ENCODE measurements around the gene ZSCAN5B. TPM values are rescaled to one million over a fixed set of nuclear protein-coding genes. Genes with fewer than 3 reads are reported as not detected.
"Not testable (repeated sequence)": the region's sequence is repeated elsewhere in the genome, so short reads cannot be mapped to it uniquely, and the experiment has no call there.

The ZSCAN5B gene, protein sequence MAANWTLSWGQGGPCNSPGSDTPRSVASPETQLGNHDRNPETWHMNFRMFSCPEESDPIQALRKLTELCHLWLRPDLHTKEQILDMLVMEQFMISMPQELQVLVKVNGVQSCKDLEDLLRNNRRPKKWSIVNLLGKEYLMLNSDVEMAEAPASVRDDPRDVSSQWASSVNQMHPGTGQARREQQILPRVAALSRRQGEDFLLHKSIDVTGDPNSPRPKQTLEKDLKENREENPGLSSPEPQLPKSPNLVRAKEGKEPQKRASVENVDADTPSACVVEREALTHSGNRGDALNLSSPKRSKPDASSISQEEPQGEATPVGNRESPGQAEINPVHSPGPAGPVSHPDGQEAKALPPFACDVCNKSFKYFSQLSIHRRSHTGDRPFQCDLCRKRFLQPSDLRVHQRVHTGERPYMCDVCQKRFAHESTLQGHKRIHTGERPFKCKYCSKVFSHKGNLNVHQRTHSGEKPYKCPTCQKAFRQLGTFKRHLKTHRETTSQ
- not detected in 2 replicates for total RNA-seq
- long read RNA-seq = 0 reads

DNA sequence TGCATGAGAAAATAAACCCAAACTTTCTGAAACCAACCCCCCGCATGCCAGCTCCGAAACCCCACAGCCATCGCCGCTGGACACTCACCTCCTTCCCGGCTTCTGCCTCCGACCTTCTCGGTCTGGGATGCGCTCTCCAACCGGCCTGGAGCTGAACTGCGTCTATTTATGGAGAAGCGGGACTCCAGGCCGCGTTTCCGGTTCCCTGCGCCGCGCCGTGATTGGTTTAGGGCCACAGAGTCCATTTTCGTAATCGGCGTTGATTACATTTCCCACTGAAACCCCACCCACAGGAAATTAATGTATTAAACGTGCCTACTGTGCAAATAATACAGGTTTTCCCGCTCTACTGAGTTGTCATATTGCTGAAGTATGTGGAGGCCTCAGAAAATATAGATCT lies at the start of gene ZSCAN5B:
TSS of gene ZSCAN5B (minus strand) at position 138 of the 400 bp plus-strand sequence. CDS start 4,731 bp downstream, outside the sequence.
- H3K27ac Mint-ChIP-seq (ENCODE audit: unreplicated experiment); DNase-seq (ENCODE audit: extremely low spot score, unreplicated experiment); H3K4me1 Mint-ChIP-seq (ENCODE audit: unreplicated experiment); H3K36me3 Mint-ChIP-seq (ENCODE audit: unreplicated experiment); H3K9me3 Mint-ChIP-seq (ENCODE audit: unreplicated experiment); H3K4me3 Mint-ChIP-seq (ENCODE audit: unreplicated experiment); H3K27me3 Mint-ChIP-seq (ENCODE audit: unreplicated experiment): not testable (repeated sequence)

DNA sequence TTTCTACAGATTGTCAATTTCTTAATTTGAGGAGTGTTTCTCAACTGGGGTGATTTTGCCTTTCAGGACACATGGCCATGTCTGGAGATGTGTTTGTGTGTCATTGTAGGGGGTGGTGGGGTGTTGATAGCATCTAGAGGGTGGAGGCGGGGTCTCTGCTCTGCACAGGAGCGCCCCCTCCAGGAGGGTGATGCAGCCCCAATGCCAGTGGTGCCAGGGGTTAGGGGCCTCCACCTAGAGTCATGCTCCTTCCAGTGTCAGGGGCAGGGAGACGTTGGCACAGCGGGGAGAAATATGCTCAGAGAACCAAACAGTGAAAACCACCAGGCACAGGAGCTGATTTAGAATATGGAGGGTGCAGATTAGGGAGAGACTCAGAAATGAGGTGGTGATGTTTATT lies 48.2 kb upstream of the ZSCAN5B start:
- H3K4me3 Mint-ChIP-seq (ENCODE audit: unreplicated experiment); H3K4me1 Mint-ChIP-seq (ENCODE audit: unreplicated experiment); DNase-seq (ENCODE audit: extremely low spot score, unreplicated experiment); H3K27me3 Mint-ChIP-seq (ENCODE audit: unreplicated experiment); H3K27ac Mint-ChIP-seq (ENCODE audit: unreplicated experiment); H3K36me3 Mint-ChIP-seq (ENCODE audit: unreplicated experiment): not testable (repeated sequence)
- peaks cover 17% of the 10 kb centered on the region for H3K9me3 Mint-ChIP-seq (ENCODE audit: unreplicated experiment)

DNA sequence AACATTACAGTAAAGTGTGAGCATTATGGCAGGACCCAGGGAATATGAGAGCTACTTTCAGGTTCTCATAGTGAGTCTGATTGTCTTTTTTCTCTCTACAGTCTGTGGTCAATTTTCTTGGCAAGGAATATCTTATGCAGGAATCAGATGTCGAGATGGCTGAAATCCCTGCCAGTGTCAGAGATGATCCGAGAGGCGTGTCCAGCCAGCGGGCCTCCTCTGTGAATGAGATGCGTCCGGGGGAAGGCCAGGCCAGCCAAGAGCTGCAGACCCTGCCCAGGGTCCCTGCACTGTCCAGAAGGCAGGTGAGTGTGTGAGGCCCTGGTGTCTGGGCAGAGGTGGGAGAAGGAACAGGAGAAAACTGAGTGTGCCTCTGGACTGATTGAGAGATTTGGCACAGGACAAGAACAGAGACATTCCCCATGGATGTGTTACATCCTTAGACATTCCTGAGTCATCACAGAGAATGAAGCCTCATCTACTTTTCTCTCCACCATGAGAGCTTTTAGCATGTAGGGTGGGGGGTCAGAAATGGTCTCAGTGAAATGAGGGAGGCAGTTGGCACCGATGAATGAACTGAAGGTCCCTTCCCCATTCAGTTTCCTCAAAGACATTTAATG lies 47.6 kb upstream of the ZSCAN5B start:
- no peak for DNase-seq (ENCODE audit: extremely low spot score, unreplicated experiment)
- no peaks in the 10 kb centered on the region for H3K27me3 Mint-ChIP-seq (ENCODE audit: unreplicated experiment)
- H3K36me3 Mint-ChIP-seq (ENCODE audit: unreplicated experiment) = no peaks in the 10 kb centered on the region
- H3K4me3 Mint-ChIP-seq (ENCODE audit: unreplicated experiment) = no peak overlapping the region
- no peak overlapping the region for H3K27ac Mint-ChIP-seq (ENCODE audit: unreplicated experiment)
- no peaks in the 10 kb centered on the region for H3K4me1 Mint-ChIP-seq (ENCODE audit: unreplicated experiment)
- TF ChIP-seq, protein P1, sequence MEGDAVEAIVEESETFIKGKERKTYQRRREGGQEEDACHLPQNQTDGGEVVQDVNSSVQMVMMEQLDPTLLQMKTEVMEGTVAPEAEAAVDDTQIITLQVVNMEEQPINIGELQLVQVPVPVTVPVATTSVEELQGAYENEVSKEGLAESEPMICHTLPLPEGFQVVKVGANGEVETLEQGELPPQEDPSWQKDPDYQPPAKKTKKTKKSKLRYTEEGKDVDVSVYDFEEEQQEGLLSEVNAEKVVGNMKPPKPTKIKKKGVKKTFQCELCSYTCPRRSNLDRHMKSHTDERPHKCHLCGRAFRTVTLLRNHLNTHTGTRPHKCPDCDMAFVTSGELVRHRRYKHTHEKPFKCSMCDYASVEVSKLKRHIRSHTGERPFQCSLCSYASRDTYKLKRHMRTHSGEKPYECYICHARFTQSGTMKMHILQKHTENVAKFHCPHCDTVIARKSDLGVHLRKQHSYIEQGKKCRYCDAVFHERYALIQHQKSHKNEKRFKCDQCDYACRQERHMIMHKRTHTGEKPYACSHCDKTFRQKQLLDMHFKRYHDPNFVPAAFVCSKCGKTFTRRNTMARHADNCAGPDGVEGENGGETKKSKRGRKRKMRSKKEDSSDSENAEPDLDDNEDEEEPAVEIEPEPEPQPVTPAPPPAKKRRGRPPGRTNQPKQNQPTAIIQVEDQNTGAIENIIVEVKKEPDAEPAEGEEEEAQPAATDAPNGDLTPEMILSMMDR (IDR thresholded peaks at IDR 0.05) = no peak
- H3K9me3 Mint-ChIP-seq (ENCODE audit: unreplicated experiment) = peaks cover 17% of the 10 kb centered on the region

DNA sequence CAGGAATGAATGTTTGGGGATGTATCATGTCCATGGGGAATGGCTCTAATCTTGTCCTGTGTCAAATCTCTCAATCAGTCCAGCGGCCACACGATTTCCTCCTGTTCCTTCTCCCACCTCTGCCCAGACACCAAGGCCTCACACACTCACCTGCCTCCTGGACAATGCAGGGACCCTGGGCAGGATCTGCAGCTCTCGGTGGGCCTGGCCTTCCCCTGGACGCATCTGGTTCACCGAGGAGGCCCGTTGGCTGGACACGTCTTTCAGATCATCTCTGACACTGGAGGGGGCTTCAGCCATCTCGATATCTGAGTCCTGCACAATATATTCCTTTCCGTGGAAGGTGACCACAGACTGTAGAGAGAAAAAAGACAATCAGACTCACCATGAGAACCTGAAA lies 25.9 kb upstream of the ZSCAN5B start:
- Mint-ChIP-seq H3K27me3 (ENCODE audit: unreplicated experiment) (no peaks in the 10 kb centered on the region), H3K4me1 (ENCODE audit: unreplicated experiment) (no peaks in the 10 kb centered on the region), H3K9me3 (ENCODE audit: unreplicated experiment) (no peaks in the 10 kb centered on the region), H3K4me3 (ENCODE audit: unreplicated experiment) (no peak overlapping the region), H3K27ac (ENCODE audit: unreplicated experiment) (no peak overlapping the region), H3K36me3 (ENCODE audit: unreplicated experiment) (peaks cover 14% of the 10 kb centered on the region)
- DNase-seq (ENCODE audit: extremely low spot score, unreplicated experiment) = no peak
- TF ChIP-seq, protein P1 (IDR thresholded peaks at IDR 0.05) = no peak

DNA sequence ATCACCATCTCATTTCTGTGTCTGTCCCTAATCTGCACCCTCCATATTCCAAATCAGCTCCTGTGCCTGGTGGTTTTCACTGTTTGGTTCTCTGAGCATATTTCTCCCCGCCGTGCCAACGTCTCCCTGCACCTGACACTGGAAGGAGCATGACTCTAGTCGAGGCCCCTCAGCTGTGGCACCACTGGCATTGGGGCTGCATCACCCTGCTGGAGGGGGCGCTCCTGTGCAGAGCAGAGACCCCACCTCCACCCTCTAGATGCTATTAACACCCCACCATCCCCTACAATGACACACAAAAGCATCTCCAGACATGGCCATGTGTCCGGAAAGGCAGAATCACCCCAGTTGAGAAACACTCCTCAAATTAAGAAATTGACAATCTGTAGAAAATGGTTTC lies 25.3 kb upstream of the ZSCAN5B start:
- Mint-ChIP-seq H3K4me3 (ENCODE audit: unreplicated experiment) (no peak overlapping the region), H3K27me3 (ENCODE audit: unreplicated experiment) (no peaks in the 10 kb centered on the region), H3K36me3 (ENCODE audit: unreplicated experiment) (peaks cover 14% of the 10 kb centered on the region), H3K4me1 (ENCODE audit: unreplicated experiment) (no peaks in the 10 kb centered on the region), H3K9me3 (ENCODE audit: unreplicated experiment) (no peaks in the 10 kb centered on the region), H3K27ac (ENCODE audit: unreplicated experiment) (no peak overlapping the region)
- TF ChIP-seq, protein P1 (IDR thresholded peaks at IDR 0.05) = no peak
- DNase-seq (ENCODE audit: extremely low spot score, unreplicated experiment) = no peak

DNA sequence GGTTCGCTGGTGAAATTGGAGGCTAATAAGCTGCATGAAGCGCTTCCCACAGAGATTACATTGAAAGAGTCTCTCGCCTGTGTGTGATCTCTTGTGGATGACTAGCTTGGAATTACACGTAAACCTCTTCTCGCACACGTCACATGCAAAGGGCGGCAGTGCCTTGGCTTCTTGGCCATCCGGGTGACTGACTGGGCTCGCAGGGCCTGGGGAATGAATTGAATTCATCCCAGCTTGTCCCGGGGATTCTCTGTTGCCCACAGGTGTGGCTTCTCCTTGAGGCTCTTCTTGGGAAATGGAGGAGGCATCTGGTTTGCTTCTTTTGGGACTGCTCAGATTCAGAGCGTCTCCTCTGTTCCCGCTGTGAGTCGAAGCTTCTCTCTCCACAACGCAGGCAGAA lies 24.3 kb upstream of the ZSCAN5B start:
- peaks cover 14% of the 10 kb centered on the region for H3K36me3 Mint-ChIP-seq (ENCODE audit: unreplicated experiment)
- TF ChIP-seq, protein P1 (IDR thresholded peaks at IDR 0.05) = no peak
- no peaks in the 10 kb centered on the region for H3K27me3 Mint-ChIP-seq (ENCODE audit: unreplicated experiment)
- DNase-seq (ENCODE audit: extremely low spot score, unreplicated experiment) = no peak
- no peaks in the 10 kb centered on the region for H3K4me1 Mint-ChIP-seq (ENCODE audit: unreplicated experiment)
- no peak overlapping the region for H3K27ac Mint-ChIP-seq (ENCODE audit: unreplicated experiment)
- H3K4me3 Mint-ChIP-seq (ENCODE audit: unreplicated experiment) = no peak overlapping the region
- H3K9me3 Mint-ChIP-seq (ENCODE audit: unreplicated experiment) = no peaks in the 10 kb centered on the region

DNA sequence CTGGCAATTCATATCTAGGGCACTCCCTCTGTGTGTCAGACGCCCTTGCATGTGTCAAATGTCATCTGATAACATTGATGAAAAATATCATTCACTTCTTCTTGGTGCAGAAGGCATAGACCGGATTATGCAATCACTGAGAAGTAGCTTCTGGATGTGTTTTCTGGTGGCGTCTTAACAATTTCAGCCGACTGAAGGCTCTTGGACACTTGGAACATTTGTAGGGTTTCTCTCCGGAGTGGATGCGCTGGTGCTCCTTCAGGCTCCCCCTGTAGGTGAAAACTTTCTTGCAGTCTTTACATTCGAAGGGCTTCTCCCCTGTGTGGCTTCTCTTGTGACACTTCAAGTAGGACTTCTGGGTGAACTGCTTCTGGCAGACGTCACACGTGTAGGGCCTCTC lies 23.9 kb upstream of the ZSCAN5B start:
- not testable (repeated sequence) for H3K27me3 Mint-ChIP-seq (ENCODE audit: unreplicated experiment); H3K4me3 Mint-ChIP-seq (ENCODE audit: unreplicated experiment); H3K27ac Mint-ChIP-seq (ENCODE audit: unreplicated experiment); H3K9me3 Mint-ChIP-seq (ENCODE audit: unreplicated experiment); DNase-seq (ENCODE audit: extremely low spot score, unreplicated experiment); H3K4me1 Mint-ChIP-seq (ENCODE audit: unreplicated experiment)
- peaks cover 14% of the 10 kb centered on the region for H3K36me3 Mint-ChIP-seq (ENCODE audit: unreplicated experiment)

All from osteocyte (in vitro differentiated cells).